Stimulated activated naive CD8-positive, alpha-beta T cell treated with anti-CD3 and anti-CD28 coated beads, Interleukin-15, Interleukin-2, amounts not matched to agents 100 U/mL and 50 U/mL, for 24 hours (primary cell): Measurements from ENCODE around the gene ARHGAP24.
A peak's percentile ranks its signal among the peaks of the same experiment; 100 is the strongest.

Experiments
- ATAC-seq: fragments of 150-1000 bp; cut with Tn5 transposase; one replicate; pipeline ENCODE4 v1.10.0; 2021
- DNase-seq: peaks from one replicate; pipeline ENCODE4 v3.0.0; 2021

The ARHGAP24 gene

GRCh38 chr4:85700362-85700761 lies 225.4 kb downstream of the ARHGAP24 start:
- no peak for DNase-seq
- no peak for ATAC-seq

- no peak for DNase-seq
- peak; percentile 28 for ATAC-seq
These were observed 226.9 kb downstream of the ARHGAP24 start for GRCh38 chr4:85701861-85702321.

- no peak for ATAC-seq
- DNase-seq = no peak
These were observed 228.1 kb downstream of the ARHGAP24 start for GRCh38 chr4:85703096-85703495.

- DNase-seq (no peak), ATAC-seq (no peak)
These were observed 232.7 kb downstream of the ARHGAP24 start for GRCh38 chr4:85707611-85708010.

GRCh38 chr4:85708468-85708867 lies 233.5 kb downstream of the ARHGAP24 start:
- ATAC-seq = no peak
- no peak for DNase-seq

GRCh38 chr4:85713005-85713404 lies 238.1 kb downstream of the ARHGAP24 start:
- no peak for DNase-seq
- no peak for ATAC-seq

- ATAC-seq = no peak
- no peak for DNase-seq
These were observed 241.2 kb downstream of the ARHGAP24 start for GRCh38 chr4:85715991-85716737.

GRCh38 chr4:85717351-85717750 lies 242.4 kb downstream of the ARHGAP24 start:
- ATAC-seq (no peak), DNase-seq (no peak)

- DNase-seq (no peak), ATAC-seq (no peak)
These were observed 242.9 kb downstream of the ARHGAP24 start for GRCh38 chr4:85717847-85718246.

GRCh38 chr4:85720735-85721134 lies 245.8 kb downstream of the ARHGAP24 start:
- ATAC-seq = no peak
- DNase-seq = no peak

- ATAC-seq = no peak
- no peak for DNase-seq
These were observed 247.5 kb downstream of the ARHGAP24 start for GRCh38 chr4:85722401-85722800.

GRCh38 chr4:85722807-85723206 lies 247.9 kb downstream of the ARHGAP24 start:
- ATAC-seq = no peak
- DNase-seq = no peak

GRCh38 chr4:85724791-85725563 lies 250.0 kb downstream of the ARHGAP24 start:
- ATAC-seq (no peak), DNase-seq (no peak)

- ATAC-seq (peak; percentile 52), DNase-seq (no peak)
These were observed 250.8 kb downstream of the ARHGAP24 start for GRCh38 chr4:85725721-85726170.

- ATAC-seq (no peak), DNase-seq (no peak)
These were observed 251.6 kb downstream of the ARHGAP24 start for GRCh38 chr4:85726555-85726954.

- ATAC-seq = no peak
- no peak for DNase-seq
These were observed 253.5 kb downstream of the ARHGAP24 start for GRCh38 chr4:85728464-85728863.

GRCh38 chr4:85732124-85732523 lies 257.2 kb downstream of the ARHGAP24 start:
- no peak for ATAC-seq
- no peak for DNase-seq

- ATAC-seq (no peak), DNase-seq (no peak)
These were observed 258.8 kb downstream of the ARHGAP24 start for GRCh38 chr4:85733798-85734197.

- no peak for DNase-seq
These were observed 259.5 kb downstream of the ARHGAP24 start for GRCh38 chr4:85734424-85734831.

GRCh38 chr4:85736571-85736970 lies 261.6 kb downstream of the ARHGAP24 start:
- ATAC-seq = no peak
- no peak for DNase-seq

More at GRCh38 chr4:85734424-85734831, 259.5 kb downstream of the ARHGAP24 start:
- ATAC-seq = no peak

- DNase-seq = no peak
- no peak for ATAC-seq
These were observed 262.3 kb downstream of the ARHGAP24 start for GRCh38 chr4:85737254-85737653.

- no peak for DNase-seq
- no peak for ATAC-seq
These were observed 263.8 kb downstream of the ARHGAP24 start for GRCh38 chr4:85738721-85739120.

GRCh38 chr4:85740431-85740861 lies 265.5 kb downstream of the ARHGAP24 start:
- no peak for ATAC-seq
- no peak for DNase-seq
